GM12874 (cell line): ENCODE results near the gene ATP8B1.

Source experiments
- TF ChIP-seq, protein P1 (sequence below): IDR thresholded peaks from 2 replicates; pipeline ENCODE4 v1.5.1; 2011; ENCODE audit warnings: low read depth, mild to moderate bottlenecking, control low read depth, low read length, moderate library complexity; ENCODE audit not compliant: insufficient read depth

The ATP8B1 gene

DNA sequence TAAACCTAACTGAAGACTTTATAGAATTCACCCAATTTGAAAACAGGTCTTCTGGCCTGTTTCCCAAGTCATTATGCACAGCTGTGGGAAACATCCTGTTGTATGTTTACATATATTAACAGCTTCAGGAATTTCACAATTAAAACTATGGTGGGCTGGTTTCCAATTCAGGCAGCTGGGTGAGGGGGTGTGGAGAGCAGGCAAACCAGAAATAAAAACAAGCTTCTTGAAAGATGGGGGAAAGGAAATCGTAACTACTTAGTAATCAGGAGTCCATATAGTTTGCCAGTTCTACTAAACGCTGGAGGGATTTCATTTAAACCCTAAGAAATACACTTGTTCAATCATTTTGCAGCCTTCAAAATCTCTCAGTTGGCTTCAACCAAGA, 22.8 kb downstream of the ATP8B1 start:
- TF ChIP-seq, protein P1, sequence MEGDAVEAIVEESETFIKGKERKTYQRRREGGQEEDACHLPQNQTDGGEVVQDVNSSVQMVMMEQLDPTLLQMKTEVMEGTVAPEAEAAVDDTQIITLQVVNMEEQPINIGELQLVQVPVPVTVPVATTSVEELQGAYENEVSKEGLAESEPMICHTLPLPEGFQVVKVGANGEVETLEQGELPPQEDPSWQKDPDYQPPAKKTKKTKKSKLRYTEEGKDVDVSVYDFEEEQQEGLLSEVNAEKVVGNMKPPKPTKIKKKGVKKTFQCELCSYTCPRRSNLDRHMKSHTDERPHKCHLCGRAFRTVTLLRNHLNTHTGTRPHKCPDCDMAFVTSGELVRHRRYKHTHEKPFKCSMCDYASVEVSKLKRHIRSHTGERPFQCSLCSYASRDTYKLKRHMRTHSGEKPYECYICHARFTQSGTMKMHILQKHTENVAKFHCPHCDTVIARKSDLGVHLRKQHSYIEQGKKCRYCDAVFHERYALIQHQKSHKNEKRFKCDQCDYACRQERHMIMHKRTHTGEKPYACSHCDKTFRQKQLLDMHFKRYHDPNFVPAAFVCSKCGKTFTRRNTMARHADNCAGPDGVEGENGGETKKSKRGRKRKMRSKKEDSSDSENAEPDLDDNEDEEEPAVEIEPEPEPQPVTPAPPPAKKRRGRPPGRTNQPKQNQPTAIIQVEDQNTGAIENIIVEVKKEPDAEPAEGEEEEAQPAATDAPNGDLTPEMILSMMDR: no peak

DNA sequence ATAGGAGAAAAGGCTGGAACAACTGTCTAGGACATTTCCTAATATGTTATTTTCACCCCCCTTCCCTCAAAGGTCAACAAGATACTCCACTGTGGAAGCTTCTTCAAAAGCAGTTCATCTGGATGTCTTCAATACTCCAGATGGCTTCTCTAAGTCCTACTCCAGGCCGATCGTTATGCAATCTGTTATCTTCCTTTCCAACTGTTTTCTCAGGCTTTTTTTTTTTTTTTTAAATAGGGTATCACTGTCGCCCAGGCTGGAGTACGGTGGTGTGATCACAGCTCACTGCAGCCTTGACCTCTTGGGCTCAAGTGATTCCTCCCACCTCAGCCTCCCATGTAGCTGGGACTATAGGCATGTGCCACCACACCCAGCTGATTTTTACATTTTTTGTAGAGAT, 26.3 kb downstream of the ATP8B1 start:
- TF ChIP-seq, protein P1: no peak

DNA sequence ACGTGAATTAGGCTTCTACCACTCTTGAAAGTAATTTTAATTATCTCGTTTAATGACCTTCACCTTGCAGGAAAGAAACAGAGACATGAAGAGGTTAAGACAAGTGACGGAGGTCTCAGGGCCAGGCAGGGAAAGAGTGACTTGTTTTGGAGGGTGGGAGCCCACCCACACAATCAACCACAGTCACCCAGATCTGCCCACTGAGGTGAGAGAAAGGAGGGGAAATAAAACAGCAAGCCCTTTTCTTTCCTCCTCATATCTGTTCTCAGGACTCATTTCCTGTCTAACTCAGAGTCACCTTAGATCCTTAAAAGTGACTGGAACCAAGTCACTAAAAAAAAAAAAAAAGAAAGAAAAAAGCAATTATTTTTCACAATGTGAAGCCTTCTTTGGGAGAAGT, 26.8 kb downstream of the ATP8B1 start:
- TF ChIP-seq, protein P1: no peak

DNA sequence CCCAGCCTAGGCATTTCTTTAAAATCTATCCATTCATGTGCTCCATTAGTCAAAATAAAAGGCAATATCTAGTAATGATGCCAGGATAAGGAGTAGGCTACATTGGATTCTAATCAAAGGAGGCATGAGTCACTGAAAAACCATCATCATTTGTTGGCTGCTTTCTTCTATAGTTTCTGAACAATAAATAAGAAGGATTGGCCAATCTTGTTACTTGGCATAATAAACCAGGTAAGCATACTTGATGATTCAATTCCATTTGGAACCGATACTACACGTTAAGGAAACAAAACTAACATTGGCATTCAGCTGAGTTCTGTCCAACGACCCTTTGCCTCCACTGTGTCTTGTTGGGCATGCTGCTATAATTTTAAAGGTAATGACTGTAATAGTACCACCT, 27.2 kb downstream of the ATP8B1 start:
- TF ChIP-seq, protein P1: no peak

DNA sequence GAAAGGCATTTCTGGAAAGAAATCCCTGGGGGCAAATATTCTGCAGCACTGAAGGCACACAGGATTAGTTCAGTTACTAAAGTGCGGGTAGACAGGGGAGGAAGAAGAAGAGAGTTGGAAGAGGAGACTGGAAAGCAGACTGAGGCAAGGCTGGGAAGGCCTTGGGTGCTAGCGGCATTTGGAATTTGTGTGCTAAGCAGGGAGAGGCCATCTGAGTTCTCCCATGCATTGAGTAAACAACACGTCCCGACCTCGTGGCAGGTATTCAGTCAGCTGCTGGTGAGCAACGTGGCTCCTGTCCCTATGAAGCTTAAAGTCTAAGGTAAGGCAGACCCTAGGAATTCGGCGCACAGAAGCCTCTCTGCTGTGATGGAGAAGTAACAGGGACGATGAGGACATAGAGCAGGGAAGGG, 30.7 kb downstream of the ATP8B1 start:
- TF ChIP-seq, protein P1: no peak

DNA sequence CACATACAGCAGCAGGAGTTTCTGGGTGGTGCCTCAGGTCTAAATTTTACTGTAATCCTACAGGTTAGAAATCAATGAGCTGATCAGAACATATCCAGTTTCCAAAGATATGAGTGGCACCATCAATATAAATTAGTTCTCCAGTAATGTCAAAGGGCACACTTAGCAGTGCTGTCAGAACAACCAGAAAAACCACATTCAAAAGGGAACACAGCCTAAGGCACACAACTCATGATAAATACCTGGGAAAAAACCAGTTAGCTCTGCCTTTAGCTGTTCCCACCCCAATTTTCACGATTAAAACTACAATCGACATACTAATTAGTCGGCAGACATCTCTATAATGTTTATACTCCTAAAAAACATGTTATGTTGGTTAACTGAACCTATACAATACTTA, 31.5 kb downstream of the ATP8B1 start:
- TF ChIP-seq, protein P1: no peak

DNA sequence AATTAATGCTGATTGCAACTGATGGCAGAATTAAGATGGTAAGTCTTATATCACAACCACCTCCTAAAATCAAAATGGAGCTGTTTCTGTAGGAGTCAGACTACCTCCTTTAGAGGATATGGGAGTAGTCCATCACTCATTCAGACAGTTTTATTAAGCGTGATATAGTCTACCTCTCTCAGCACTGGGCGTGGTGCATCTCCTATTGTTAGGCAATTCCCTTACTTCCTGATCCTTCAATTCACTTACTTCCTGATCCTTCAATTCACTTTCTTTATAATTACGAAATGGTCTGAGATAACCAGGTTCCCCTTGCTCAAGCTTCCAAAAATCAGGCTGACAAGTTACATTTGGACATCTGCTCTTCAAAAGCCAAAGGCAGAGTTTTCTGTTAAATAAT, 31.9 kb downstream of the ATP8B1 start:
- TF ChIP-seq, protein P1: no peak
